Kidney (tissue), 14 donors: Measurements from ENCODE around the gene STAG1. TPM values are rescaled to one million over a fixed set of nuclear protein-coding genes. Genes with fewer than 3 reads are reported as not detected.

Experiments
- DNase-seq, 5 donors: peaks; one replicate each; pipeline ENCODE4 v3.0.0-alpha.2; 2013 to 2020
- FAIRE-seq: peaks from 2 replicates; lab custom pipeline; 2012; peaks lifted over from hg19 to GRCh38; lab: Jason Lieb, UNC
- H3K27ac ChIP-seq, 2 donors: one replicate each; pipeline ENCODE4 v1.7.0; 2013; ENCODE audit warnings: low read depth in 2 of 2, low read length in 2 of 2, inconsistent platforms in 1 of 2
- H3K27me3 ChIP-seq: one replicate; pipeline ENCODE4 v1.7.1; 2013; ENCODE audit warnings: low read length, inconsistent platforms; ENCODE audit not compliant: control insufficient read depth, insufficient read depth
- H3K36me3 ChIP-seq, 3 donors: one replicate each; pipeline versions ENCODE4 v1.7.0 to v1.7.1; 2013; ENCODE audit warnings: low read length in 3 of 3, control low read depth in 1 of 3, inconsistent platforms in 1 of 3; ENCODE audit not compliant: insufficient read depth in 3 of 3, control insufficient read depth in 2 of 3
- H3K4me1 ChIP-seq, 3 donors: one replicate each; pipeline versions ENCODE4 v1.7.0 to v1.7.1; 2013; ENCODE audit warnings: low read length in 3 of 3, inconsistent platforms in 1 of 3, low read depth in 1 of 3; ENCODE audit not compliant: control insufficient read depth in 2 of 3, insufficient read depth in 2 of 3
- H3K4me3 ChIP-seq, 3 donors: one replicate each; pipeline versions ENCODE4 v1.7.0 to v1.8.1; 2013; ENCODE audit warnings: low read length in 3 of 3, control low read depth in 1 of 3, inconsistent platforms in 1 of 3
- H3K9ac ChIP-seq, 3 donors: one replicate each; pipeline versions ENCODE4 v1.7.0 to v1.7.1; 2013; ENCODE audit warnings: low read length in 3 of 3, control low read depth in 1 of 3, inconsistent platforms in 1 of 3
- H3K9me3 ChIP-seq, 3 donors: one replicate each; pipeline versions ENCODE4 v1.7.0 to v1.7.1; 2013; ENCODE audit warnings: low read length in 3 of 3, control low read depth in 1 of 3, inconsistent platforms in 1 of 3; ENCODE audit not compliant: control insufficient read depth in 2 of 3, insufficient read depth in 1 of 3
- CTCF ChIP-seq: IDR thresholded peaks from 3 replicates; pipeline ENCODE4 v1.5.1; 2012; ENCODE audit warnings: mild to moderate bottlenecking, moderate library complexity, borderline replicate concordance; ENCODE audit not compliant: insufficient read depth; ENCODE audit errors: extremely low read depth
- intact Hi-C: fragments of 100-400 bp; cut with DNase I; formaldehyde crosslinking; loops from one replicate; pipeline ENCODE4 v1.11.1; 2022
- polyA plus RNA-seq: library from polyadenylated mRNA; stranded (reverse); fragments of 350-450 nt; fragmentation: Illumina TruSeq; extraction: RNeasy Lipid Tissue Mini Kit (QIAGEN cat#74804); gene quantifications from one replicate; pipeline ENCODE4 v1.2.3, GENCODE V29; 2014; ENCODE audit warnings: low read depth, low replicate concordance; ENCODE audit not compliant: insufficient read depth
- total RNA-seq: library from RNA; stranded (reverse); fragmentation: NEBNext Ultra II Directional; extraction: Animal tissue kit (Norgen Biotek cat#: 25700); gene quantifications from one replicate; pipeline ENCODE4 v1.2.1, GENCODE V29; 2021
- donor health status: control.
- donor health status: control.
- donor health status: control.
- donor health status: control.
- donor health status: control.
- donor health status: DM: yes; HTN: yes; CAD: no.
- donor health status: Normal renal cell carcinoma (clear cell type).

The STAG1 gene
- total and polyA plus RNA-seq, 2 donors from 2014 or later, result 7.8 to 49.9 TPM

DNA sequence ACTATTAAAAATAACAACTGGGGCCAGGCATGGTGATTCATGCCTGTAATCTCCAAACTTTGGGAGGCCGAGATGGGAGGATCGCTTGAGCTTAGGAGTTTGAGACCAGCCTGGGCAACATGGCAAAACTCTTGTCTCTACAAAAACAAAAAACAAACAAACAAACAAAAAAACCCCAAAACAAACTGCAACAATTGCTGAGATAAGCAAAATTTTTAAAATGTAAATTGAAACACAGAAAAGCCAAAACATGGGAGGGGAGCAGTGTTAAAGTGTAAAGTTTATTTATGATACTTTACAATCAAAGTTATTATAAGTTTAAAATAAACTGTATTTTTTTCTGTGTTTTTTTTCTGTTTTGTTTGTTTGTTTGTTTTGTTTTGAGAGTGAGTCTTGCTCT is 294.4 kb downstream of the STAG1 start:
- Histone ChIP-seq H3K4me3 (no peak overlapping the region), H3K27me3 (no peaks in the 10 kb centered on the region), H3K9ac (no peak overlapping the region), H3K36me3 (peaks cover 0 to 7% (median 0%) of the 10 kb centered on the region in 3 donors), H3K27ac (no peak overlapping the region), H3K4me1 (no peaks in the 10 kb centered on the region), H3K9me3 (peaks cover 0 to 23% (median 6%) of the 10 kb centered on the region in 3 donors)
- FAIRE-seq (no peak), DNase-seq (no peak)
- TF ChIP-seq CTCF, result no peak
- intact Hi-C loops, result no loop called here

GRCh38 chr3:136456196-136456595 is 296.0 kb downstream of the STAG1 start:
- Histone ChIP-seq H3K4me3 (no peak overlapping the region), H3K27me3 (no peaks in the 10 kb centered on the region), H3K9ac (no peak overlapping the region), H3K36me3 (peaks cover 0 to 7% (median 0%) of the 10 kb centered on the region in 3 donors), H3K9me3 (peaks cover 0 to 23% (median 6%) of the 10 kb centered on the region in 3 donors), H3K4me1 (no peaks in the 10 kb centered on the region), H3K27ac (no peak overlapping the region)
- no peak for TF ChIP-seq CTCF
- intact Hi-C loops, result no loop called here
- DNase-seq, result no peak
- FAIRE-seq, result no peak

DNA sequence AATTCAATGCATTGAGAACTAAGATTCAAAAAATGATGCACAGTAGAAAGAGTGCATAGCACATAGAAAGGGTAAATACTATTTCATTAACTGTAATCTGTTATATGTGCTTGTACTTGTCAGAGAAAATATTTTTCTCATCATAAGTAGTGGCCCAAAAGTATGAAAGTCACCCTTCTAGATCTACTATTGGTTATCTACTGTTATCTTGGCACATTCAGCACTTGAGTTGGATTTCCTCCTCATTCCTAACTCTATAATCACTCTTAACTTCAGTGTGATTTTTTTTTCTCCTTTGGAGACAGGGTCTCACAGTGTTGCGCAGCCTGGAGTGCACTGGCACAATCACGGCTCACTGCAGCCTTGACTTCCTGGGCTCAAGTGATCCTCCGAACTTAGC is 307.6 kb downstream of the STAG1 start:
- intact Hi-C loops, result no loop called here
- no peak for FAIRE-seq

More for the DNA sequence above, 307.6 kb downstream of the STAG1 start:
- Histone ChIP-seq H3K36me3 (peaks cover 0 to 5% (median 0%) of the 10 kb centered on the region in 3 donors), H3K4me1 (no peaks in the 10 kb centered on the region), H3K9me3 (no peaks in the 10 kb centered on the region), H3K27me3 (no peaks in the 10 kb centered on the region), H3K4me3 (no peak overlapping the region), H3K9ac (no peak overlapping the region), H3K27ac (no peak overlapping the region)
- no peak for TF ChIP-seq CTCF
- DNase-seq, result no peak
